HFF-Myc (cell line): Measurements from ENCODE around the gene SAV1.

Experiments used
- DNase-seq: peaks from one replicate; pipeline ENCODE4 v3.0.0-alpha.2; 2011; ENCODE audit warnings: low read depth; ENCODE audit errors: extremely low read depth
- H3K4me3 ChIP-seq: replicated peaks from 2 replicates; pipeline ENCODE4 v1.5.1; 2011; ENCODE audit warnings: low read depth, mild to moderate bottlenecking, control low read depth, low read length
- TF ChIP-seq, protein P1 (sequence below): IDR thresholded peaks from 2 replicates; pipeline ENCODE4 v1.5.1; 2012; ENCODE audit warnings: mild to moderate bottlenecking, low read depth, low read length, control low read depth; ENCODE audit errors: missing control alignments

SAV1 gene

DNA sequence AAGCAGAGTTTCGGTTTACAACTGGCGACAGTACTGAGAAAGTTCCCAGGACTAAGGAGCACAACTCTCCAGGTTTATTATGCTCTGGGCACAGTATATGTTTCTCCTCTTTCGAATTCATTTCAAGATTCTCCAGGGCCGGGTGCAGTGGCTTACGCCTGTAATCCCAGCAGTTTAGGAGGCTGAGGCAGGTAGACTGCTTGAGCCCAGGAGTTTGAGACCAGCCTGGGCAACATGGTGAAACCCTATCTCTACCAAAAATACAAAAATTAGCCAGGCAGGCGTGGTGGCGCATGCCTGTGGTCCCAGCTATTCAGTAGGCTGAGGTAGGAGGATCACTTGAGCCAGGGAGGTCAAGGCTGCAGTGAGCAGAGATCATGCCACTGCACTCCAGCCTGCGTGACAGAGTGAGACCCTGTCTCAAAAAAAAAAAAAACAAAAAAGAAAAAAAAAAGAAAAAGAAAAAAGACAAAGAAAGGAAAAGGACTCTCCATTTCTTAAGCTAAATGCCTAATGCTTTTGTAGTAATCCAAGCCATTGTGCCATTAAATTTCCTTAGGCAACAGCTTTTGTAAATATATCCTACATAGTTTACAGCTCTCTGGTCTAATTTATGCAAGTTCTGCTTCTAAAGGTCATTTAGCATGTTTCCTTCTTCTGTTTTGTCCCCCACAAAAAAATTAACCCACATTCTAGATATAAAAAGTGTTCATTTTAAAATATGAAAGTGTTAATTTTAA is 73.4 kb downstream of the SAV1 start:
- no peak for DNase-seq
- TF ChIP-seq, protein P1, sequence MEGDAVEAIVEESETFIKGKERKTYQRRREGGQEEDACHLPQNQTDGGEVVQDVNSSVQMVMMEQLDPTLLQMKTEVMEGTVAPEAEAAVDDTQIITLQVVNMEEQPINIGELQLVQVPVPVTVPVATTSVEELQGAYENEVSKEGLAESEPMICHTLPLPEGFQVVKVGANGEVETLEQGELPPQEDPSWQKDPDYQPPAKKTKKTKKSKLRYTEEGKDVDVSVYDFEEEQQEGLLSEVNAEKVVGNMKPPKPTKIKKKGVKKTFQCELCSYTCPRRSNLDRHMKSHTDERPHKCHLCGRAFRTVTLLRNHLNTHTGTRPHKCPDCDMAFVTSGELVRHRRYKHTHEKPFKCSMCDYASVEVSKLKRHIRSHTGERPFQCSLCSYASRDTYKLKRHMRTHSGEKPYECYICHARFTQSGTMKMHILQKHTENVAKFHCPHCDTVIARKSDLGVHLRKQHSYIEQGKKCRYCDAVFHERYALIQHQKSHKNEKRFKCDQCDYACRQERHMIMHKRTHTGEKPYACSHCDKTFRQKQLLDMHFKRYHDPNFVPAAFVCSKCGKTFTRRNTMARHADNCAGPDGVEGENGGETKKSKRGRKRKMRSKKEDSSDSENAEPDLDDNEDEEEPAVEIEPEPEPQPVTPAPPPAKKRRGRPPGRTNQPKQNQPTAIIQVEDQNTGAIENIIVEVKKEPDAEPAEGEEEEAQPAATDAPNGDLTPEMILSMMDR = no peak
- H3K4me3 ChIP-seq = no peak overlapping the region

DNA sequence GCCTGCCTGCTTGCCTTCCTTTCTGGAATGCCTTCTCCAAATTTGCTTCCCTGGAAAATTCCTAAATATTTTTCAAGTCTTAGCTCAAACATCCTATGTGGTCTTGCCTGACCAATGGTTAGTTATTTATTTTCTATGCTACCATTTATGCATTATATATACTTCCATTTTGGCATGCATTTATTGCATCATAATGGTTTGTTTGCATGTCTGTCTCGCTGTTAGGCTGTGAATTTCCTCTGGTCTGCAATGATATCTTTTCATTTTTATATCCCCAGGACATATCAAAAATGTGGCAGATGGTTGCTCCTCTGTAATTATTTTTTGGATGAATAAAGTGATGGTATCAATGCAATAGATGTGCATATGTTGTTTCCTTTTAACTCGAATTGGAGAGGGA is 77.6 kb downstream of the SAV1 start:
- no peak overlapping the region for H3K4me3 ChIP-seq
- DNase-seq = no peak
- TF ChIP-seq, protein P1 = no peak
